K562 (cell line): ENCODE measurements around the gene SASH3. TPM values are rescaled to one million over a fixed set of nuclear protein-coding genes. Genes with fewer than 3 reads are reported as not detected.

Source experiments
- ADNP ChIP-seq: fragments of 200-800 bp; sonication (Bioruptor generic); IDR thresholded peaks from 2 replicates; pipeline ENCODE4 v1.6.1; 2016; ENCODE audit warnings: missing genetic modification characterization, missing compliant biosample characterization
- BHLHE40 ChIP-seq: IDR thresholded peaks from 2 replicates; pipeline ENCODE4 v1.6.1; 2011; ENCODE audit warnings: low read length, improper control_type of control experiment
- CBX1 ChIP-seq: sonication (generic); IDR thresholded peaks from 2 replicates; pipeline ENCODE4 v1.6.1; 2016; ENCODE audit warnings: antibody characterized with exemption, low read depth, mild to moderate bottlenecking
- CHD4 ChIP-seq: fragments of 200-600 bp; sonication (generic); IDR thresholded peaks from 3 replicates; pipeline ENCODE4 v1.6.1; 2012; ENCODE audit warnings: low read depth, mild to moderate bottlenecking, mixed read lengths, low read length, inconsistent platforms; ENCODE audit not compliant: insufficient read depth, insufficient replicate concordance, poor library complexity, severe bottlenecking
- CREBBP ChIP-seq: IDR thresholded peaks from one replicate; pipeline ENCODE4 v1.6.1; 2012; ENCODE audit warnings: low read depth, mild to moderate bottlenecking, control low read depth, inconsistent platforms, low read length
- GTF2E2 ChIP-seq: fragments of 200-800 bp; sonication (Bioruptor generic); IDR thresholded peaks from 2 replicates; pipeline ENCODE4 v1.6.1; 2016; ENCODE audit warnings: missing genetic modification characterization, missing compliant biosample characterization
- JUNB ChIP-seq: fragments of 450-650 bp; formaldehyde crosslinking; conservative IDR thresholded peaks from 2 replicates; pipeline ENCODE4 v1.4.0; 2020; ENCODE audit warnings: mild to moderate bottlenecking
- KLF1 ChIP-seq: fragments of 450-650 bp; IDR thresholded peaks from 2 replicates; pipeline ENCODE4 v1.6.1; 2016; ENCODE audit warnings: missing genetic modification characterization, missing compliant biosample characterization
- MAFG ChIP-seq: fragments of 450-650 bp; conservative IDR thresholded peaks from 2 replicates; pipeline ENCODE4 v1.6.1; 2016; ENCODE audit warnings: missing genetic modification characterization, missing compliant biosample characterization
- MAX ChIP-seq: sonication (generic); formaldehyde crosslinking; IDR thresholded peaks from 2 replicates; pipeline ENCODE4 v1.9.0; 2022; ENCODE audit warnings: mild to moderate bottlenecking, missing genetic modification reagents
- NBN ChIP-seq: fragments of 450-650 bp; IDR thresholded peaks from 2 replicates; pipeline ENCODE4 v1.6.1; 2016; ENCODE audit warnings: low read depth, mild to moderate bottlenecking
- NFIC ChIP-seq: fragments of 450-650 bp; IDR thresholded peaks from 2 replicates; pipeline ENCODE4 v1.6.1; 2017; ENCODE audit warnings: mild to moderate bottlenecking, inconsistent platforms
- NR2F6 ChIP-seq: fragments of 450-650 bp; formaldehyde crosslinking; IDR thresholded peaks from 2 replicates; pipeline ENCODE4 v1.4.0; 2020; ENCODE audit warnings: mild to moderate bottlenecking
- REST ChIP-seq, 2 experiments: fragments of 450-650 bp; formaldehyde crosslinking in 1 of 2; IDR thresholded peaks; 2 replicates each; pipeline versions ENCODE4 v1.4.0 to v1.6.1; 2014 to 2020; ENCODE audit warnings: mild to moderate bottlenecking in 2 of 2, borderline replicate concordance in 1 of 2, low read depth in 1 of 2
- SETDB1 ChIP-seq: IDR thresholded peaks from one replicate; pipeline ENCODE4 v1.6.1; 2012; ENCODE audit warnings: low read length, control low read depth, inconsistent platforms
- SP1 ChIP-seq: sonication (generic); formaldehyde crosslinking; IDR thresholded peaks from 2 replicates; pipeline ENCODE4 v1.8.1; 2022; ENCODE audit warnings: mild to moderate bottlenecking, missing genetic modification reagents
- TBL1XR1 ChIP-seq, 2 experiments: IDR thresholded peaks; 2 replicates each; pipeline ENCODE4 v1.6.1; 2012; ENCODE audit warnings: improper control_type of control experiment in 2 of 2, low read length in 2 of 2, mild to moderate bottlenecking in 1 of 2
- USF1 ChIP-seq: sonication (generic); formaldehyde crosslinking; IDR thresholded peaks from 2 replicates; pipeline ENCODE4 v1.9.0; 2022; ENCODE audit warnings: mild to moderate bottlenecking, missing genetic modification reagents
- ZNF184 ChIP-seq: sonication (generic); formaldehyde crosslinking; IDR thresholded peaks from 2 replicates; pipeline ENCODE4 v1.5.0; 2020; ENCODE audit warnings: missing genetic modification reagents
- ZNF512 ChIP-seq: IDR thresholded peaks from 2 replicates; pipeline ENCODE4 v1.6.1; 2016; ENCODE audit warnings: missing genetic modification characterization, missing compliant biosample characterization
- polyA plus RNA-seq, 8 experiments: library from polyadenylated mRNA; depleted of rRNA in 4 of 8; stranded (reverse) in 5 of 8; unstranded in 3 of 8; fragments of >200 nt; fragmentation: Nextera tagmentation in 2 of 8; fragmentation: Illumina TruSeq in 1 of 8; extraction: Ambion mirVana in 2 of 8; extraction: Trizol in 1 of 8; gene quantifications; 2 replicates each; pipeline versions ENCODE4 v1.2.1 to v1.2.3, GENCODE V29; 2011 to 2014; ENCODE audit warnings: inconsistent platforms in 1 of 8, missing spikeins in 1 of 8
- total RNA-seq, 7 experiments: library from RNA; depleted of rRNA in 6 of 7; stranded (reverse); fragments of >200 nt in 6 of 7; fragmentation: Illumina TruSeq in 2 of 7; extraction: Trizol in 2 of 7; gene quantifications; 2 replicates each; pipeline versions ENCODE4 v1.2.1 to v1.2.3, GENCODE V29; 2011 to 2021; ENCODE audit warnings: low replicate concordance in 1 of 7

The SASH3 gene
- total and polyA plus RNA-seq, 9 of the 15 experiments (the other 6 are each of a cell fraction or from before 2014, with no cell fraction given), result 0.03 to 0.72 (median 0.08) TPM

- TF ChIP-seq BHLHE40 (peak; percentile 46; the same call in 1 of the 2 replicates), ADNP (tag) (no peak), ZNF184 (CRISPR knock-in tag) (no peak), JUNB (no peak), TBL1XR1 (IDR thresholded peaks at IDR 0.05; ENCODE audit: low read length in 2 of 2) (no peak), GTF2E2 (tag) (no peak), NFIC (peak; percentile 17; the same call in 1 of the 2 replicates), NR2F6 (CRISPR knock-in tag) (no peak), MAX (CRISPR knock-in tag) (no peak), REST (IDR thresholded peaks at IDR 0.05; ENCODE audit: borderline replicate concordance) (no peak), REST (CRISPR knock-in tag; IDR thresholded peaks at IDR 0.05; ENCODE audit: low read depth) (no peak), CBX1 (no peak), SETDB1 (no peak), ZNF512 (no peak), SP1 (0 out of 2 replicates have a peak, but pooled peaks have one; percentile 40), MAFG (tag) (0 out of 2 replicates have a peak, but pooled peaks have one; percentile 41), KLF1 (tag) (no peak), USF1 (peak; percentile 57), CREBBP (no peak), NBN (no peak), CHD4 (no peak)
Observed at GRCh38 chrX:129760155-129760554, 19.6 kb upstream of the SASH3 start (continued).
